SU-DHL-6 (cell line): ENCODE data around the gene CCDC93.

Experiments
- CTCF ChIP-seq: fragments of 200-600 bp; sonication (generic); IDR thresholded peaks from one replicate; pipeline ENCODE4 v1.5.1; 2017; ENCODE audit warnings: antibody characterized with exemption, mild to moderate bottlenecking, low read length, moderate library complexity; ENCODE audit not compliant: insufficient read depth, poor library complexity, severe bottlenecking
- EZH2phosphoT487 ChIP-seq: fragments of 200-600 bp; sonication (generic), shearing (Covaris generic); conservative IDR thresholded peaks from 2 replicates; pipeline ENCODE4 v1.6.1; 2018; ENCODE audit warnings: mild to moderate bottlenecking, antibody characterized with exemption, low read length, moderate library complexity, mixed read lengths

GRCh38 chr2:118013221-118013723, 598 bp downstream of the CCDC93 start:
- TF ChIP-seq CTCF, result no peak
- TF ChIP-seq EZH2phosphoT487, result no peak
